B cell (primary cell): ENCODE measurements around the gene PPP3R1. TPM values are rescaled to one million over a fixed set of nuclear protein-coding genes. Genes with fewer than 3 reads are reported as not detected.

Source experiments
- ATAC-seq: fragments of 200-7000 bp; cut with Tn5 transposase; one replicate; pipeline ENCODE4 v1.10.0; 2021; ENCODE audit warnings: low read depth, mild to moderate bottlenecking, moderate number of reproducible peaks, moderate library complexity
- CTCF ChIA-PET: fragments of 350-600 bp; sonication (Branson Sonifier 250); formaldehyde crosslinking; loops from one replicate; lab custom pipeline; 2021; ENCODE audit warnings: antibody characterized with exemption, inconsistent platforms; lab: Charles Lee
- POLR2A ChIA-PET: fragments of 350-600 bp; sonication (Branson Sonifier 250); formaldehyde crosslinking; loops from one replicate; lab custom pipeline; 2021; ENCODE audit warnings: antibody characterized with exemption; lab: Charles Lee
- DNase-seq: peaks from one replicate; pipeline ENCODE4 v3.0.0; 2013
- H2AFZ ChIP-seq: 2 replicates; pipeline ENCODE4 v1.6.1; 2012; ENCODE audit warnings: mild to moderate bottlenecking, low read depth, low read length; ENCODE audit not compliant: insufficient read depth, poor library complexity, severe bottlenecking
- H3K27ac ChIP-seq, 2 donors: 1 replicate in 1 of 2; 2 replicates in 1 of 2; pipeline ENCODE4 v1.5.1; 2012 to 2013; ENCODE audit warnings: low read length in 2 of 2, mild to moderate bottlenecking in 2 of 2, moderate library complexity in 1 of 2
- H3K27me3 ChIP-seq, 4 experiments: fragments of 200-600 bp in 1 of 4; sonication (generic) in 1 of 4; replicated peaks in 1 of 4; 1 replicate in 2 of 4; 2 replicates in 2 of 4; pipeline versions ENCODE4 v1.6.1 to v1.7.0; 2013 to 2016; ENCODE audit warnings: low read length in 3 of 4, mild to moderate bottlenecking in 2 of 4, mixed read lengths in 1 of 4, moderate library complexity in 1 of 4; ENCODE audit not compliant: insufficient read depth in 4 of 4, control insufficient read depth in 3 of 4; ENCODE audit errors: control extremely low read depth in 1 of 4
- H3K36me3 ChIP-seq, 2 experiments: replicated peaks in 1 of 2; 1 replicate in 1 of 2; 2 replicates in 1 of 2; pipeline versions ENCODE4 v1.6.1 to v1.7.1; 2013; ENCODE audit warnings: low read length in 1 of 2; ENCODE audit not compliant: insufficient read depth in 2 of 2, control insufficient read depth in 1 of 2; ENCODE audit errors: control extremely low read depth in 1 of 2, extremely low read depth in 1 of 2
- H3K4me1 ChIP-seq, 2 donors: fragments of 200-600 bp in 1 of 2; sonication (generic) in 1 of 2; 1 replicate in 1 of 2; 2 replicates in 1 of 2; pipeline versions ENCODE4 v1.5.1 to v1.6.1; 2013 to 2017; ENCODE audit warnings: low read length in 2 of 2; ENCODE audit not compliant: control insufficient read depth in 2 of 2, insufficient read depth in 2 of 2
- H3K4me2 ChIP-seq: replicated peaks from 2 replicates; pipeline ENCODE3; 2012; ENCODE audit warnings: mild to moderate bottlenecking, low read depth, low read length; ENCODE audit not compliant: poor library complexity, severe bottlenecking
- H3K4me3 ChIP-seq, 5 experiments: fragments of 200-600 bp in 1 of 5; sonication (generic) in 1 of 5; 1 replicate in 3 of 5; 2 replicates in 2 of 5; pipeline versions ENCODE4 v1.5.1 to v1.7.0; 2011 to 2016; ENCODE audit warnings: low read length in 4 of 5, mild to moderate bottlenecking in 4 of 5, low read depth in 2 of 5, control low read depth in 1 of 5, moderate library complexity in 1 of 5; ENCODE audit not compliant: insufficient read depth in 1 of 5; ENCODE audit errors: control extremely low read depth in 1 of 5, extremely low read depth in 1 of 5
- H3K79me2 ChIP-seq: fragments of 200-600 bp; sonication (generic); one replicate; pipeline ENCODE4 v1.6.0; 2016; ENCODE audit warnings: low read length; ENCODE audit not compliant: control insufficient read depth, insufficient read depth
- H3K9ac ChIP-seq: fragments of 200-600 bp; sonication (generic); 2 replicates; pipeline ENCODE4 v1.6.1; 2017; ENCODE audit warnings: mild to moderate bottlenecking, low read length, moderate library complexity
- H3K9me3 ChIP-seq, 3 donors: one replicate each; pipeline versions ENCODE4 v1.6.1 to v1.7.1; 2013; ENCODE audit warnings: low read length in 2 of 3; ENCODE audit not compliant: control insufficient read depth in 2 of 3, insufficient read depth in 1 of 3; ENCODE audit errors: control extremely low read depth in 1 of 3
- H4K20me1 ChIP-seq: 2 replicates; pipeline ENCODE4 v1.6.0; 2012; ENCODE audit warnings: mild to moderate bottlenecking, low read length; ENCODE audit not compliant: insufficient read depth, control insufficient read depth, poor library complexity, severe bottlenecking
- H3K27ac Mint-ChIP-seq: one replicate; pipeline ENCODE4 v1.8.0; 2021; ENCODE audit warnings: mixed read lengths
- H3K27me3 Mint-ChIP-seq: one replicate; pipeline ENCODE4 v1.8.0; 2021; ENCODE audit warnings: mixed read lengths
- H3K4me1 Mint-ChIP-seq: one replicate; pipeline ENCODE4 v1.8.0; 2021; ENCODE audit warnings: mixed read lengths
- H3K4me3 Mint-ChIP-seq: one replicate; pipeline ENCODE4 v1.8.0; 2021; ENCODE audit warnings: mixed read lengths
- H3K9me3 Mint-ChIP-seq: one replicate; pipeline ENCODE4 v1.8.0; 2022; ENCODE audit warnings: mixed read lengths; ENCODE audit not compliant: insufficient read depth
- CTCF ChIP-seq: fragments of 200-600 bp; IDR thresholded peaks from one replicate; pipeline ENCODE4 v1.8.0; 2022; ENCODE audit warnings: antibody characterized with exemption, mild to moderate bottlenecking
- EZH2 ChIP-seq: IDR thresholded peaks from 2 replicates; pipeline ENCODE4 v1.6.1; 2012; ENCODE audit warnings: borderline replicate concordance, low read depth, mild to moderate bottlenecking, moderate library complexity, low read length; ENCODE audit not compliant: insufficient read depth, poor library complexity, severe bottlenecking
- WGBS: methylation state at CpG from one replicate; pipeline ENCODE4 v1.1.5; 2013; ENCODE audit warnings: missing lambda C conversion rate; ENCODE audit not compliant: insufficient coverage; 5-methylcytosine and 5-hydroxymethylcytosine counted together
- intact Hi-C: fragments of 100-400 bp; cut with micrococcal nuclease; formaldehyde crosslinking; loops from one replicate; pipeline ENCODE4 v1.10.0; 2022
- polyA plus RNA-seq: library from polyadenylated mRNA; depleted of rRNA; stranded (reverse); fragments of >200 nt; gene quantifications from 2 replicates; pipeline ENCODE4 v1.2.3, GENCODE V29; 2012
- total RNA-seq, 2 donors: library from RNA; stranded (reverse); fragments of 120-200 nt in 1 of 2; gene quantifications; 1 replicate in 1 of 2; 2 replicates in 1 of 2; pipeline versions ENCODE4 v1.2.3 to v1.2.4, GENCODE V29; 2013 to 2022

The PPP3R1 gene
- total and polyA plus RNA-seq, 2 donors (not counting 1 experiment from before 2014, with no cell fraction given), result 17.9 to 55.6 TPM

GRCh38 chr2:68135448-68136320 is 116.6 kb downstream of the PPP3R1 start:
- no peaks in the 10 kb centered on the region for H3K27me3 Mint-ChIP-seq
- Histone ChIP-seq H3K9ac (no peak overlapping the region), H3K9me3 (no peaks in the 10 kb centered on the region), H3K4me3 (no peak overlapping the region), H4K20me1 (no peaks in the 10 kb centered on the region), H3K79me2 (no peaks in the 10 kb centered on the region), H3K4me1 (no peaks in the 10 kb centered on the region), H3K36me3 (peaks cover 0 to 28% of the 10 kb centered on the region in 2 experiments), H3K4me2 (no peak overlapping the region), H2AFZ (no peak overlapping the region), H3K27me3 (no peaks in the 10 kb centered on the region), H3K27ac (no peak overlapping the region)
- H3K27ac Mint-ChIP-seq, result no peak overlapping the region
- no peak overlapping the region for H3K4me3 Mint-ChIP-seq
- ChIA-PET POLR2A (no interaction called here), CTCF (interaction anchor here (0.7 kb wide), 1 partner anchor 1873 kb away, joined by 3 read pairs; no protein-coding TSS in a partner anchor)
- ATAC-seq, result no peak
- WGBS, result 61% methylated on average over 3 of the region's 7 CpGs
- no peaks in the 10 kb centered on the region for H3K9me3 Mint-ChIP-seq
- TF ChIP-seq EZH2 (no peak), CTCF (no peak)
- DNase-seq, result no peak
- H3K4me1 Mint-ChIP-seq, result no peaks in the 10 kb centered on the region
- intact Hi-C loops, result no loop called here

GRCh38 chr2:68134554-68134953 is 117.8 kb downstream of the PPP3R1 start:
- no peaks in the 10 kb centered on the region for H3K27me3 Mint-ChIP-seq
- Histone ChIP-seq H3K27ac (no peak overlapping the region), H3K36me3 (peaks cover 0 to 28% of the 10 kb centered on the region in 2 experiments), H3K4me3 (no peak overlapping the region), H3K9ac (no peak overlapping the region), H3K9me3 (no peaks in the 10 kb centered on the region), H3K79me2 (no peaks in the 10 kb centered on the region), H4K20me1 (no peaks in the 10 kb centered on the region), H3K27me3 (no peaks in the 10 kb centered on the region), H3K4me1 (no peaks in the 10 kb centered on the region), H2AFZ (no peak overlapping the region), H3K4me2 (no peak overlapping the region)
- no CpG with 5 or more reads among the region's 6 CpGs for WGBS
- no peak overlapping the region for H3K4me3 Mint-ChIP-seq
- no peaks in the 10 kb centered on the region for H3K4me1 Mint-ChIP-seq
- no peak for TF ChIP-seq EZH2
- no peak for TF ChIP-seq CTCF
- no peak overlapping the region for H3K27ac Mint-ChIP-seq
- ChIA-PET POLR2A (no interaction called here), CTCF (no interaction called here)
- intact Hi-C loops, result no loop called here
- no peaks in the 10 kb centered on the region for H3K9me3 Mint-ChIP-seq
- DNase-seq (no peak), ATAC-seq (no peak)
